GM18870 (cell line): ENCODE data around the gene ECPAS.
"Not testable (repeated sequence)": the region's sequence is repeated elsewhere in the genome, so short reads cannot be mapped to it uniquely, and the experiment has no call there.

Experiments used
- ATAC-seq: cut with Tn5 transposase; IDR thresholded peaks from one replicate; pipeline ENCODE4 v1.9.1; 2021; ENCODE audit warnings: moderate library complexity; ENCODE audit not compliant: unreplicated experiment

The ECPAS gene

GRCh38 chr9:111356481-111357244, 127.5 kb downstream of the ECPAS start:
- no peak for ATAC-seq

GRCh38 chr9:111352545-111352944, 131.6 kb downstream of the ECPAS start:
- ATAC-seq, result no peak

GRCh38 chr9:111350556-111350955, 133.6 kb downstream of the ECPAS start:
- no peak for ATAC-seq

- ATAC-seq, result no peak
Measured at GRCh38 chr9:111349766-111350165, 134.4 kb downstream of the ECPAS start.

GRCh38 chr9:111348821-111349271, 135.3 kb downstream of the ECPAS start:
- ATAC-seq, result no peak

GRCh38 chr9:111334318-111334863, 149.8 kb downstream of the ECPAS start:
- ATAC-seq, result not testable (repeated sequence)

- ATAC-seq, result no peak
Measured at GRCh38 chr9:111330124-111330523, 154.1 kb downstream of the ECPAS start, which contains the start of gene OR2K2. OR2K2 (minus strand) TSS chr9:111330224; CDS start chr9:111328433, 1,791 bp downstream.

- ATAC-seq, result no peak
Measured at GRCh38 chr9:111320631-111321030, 163.6 kb downstream of the ECPAS start.

GRCh38 chr9:111316796-111317195, 167.4 kb downstream of the ECPAS start:
- ATAC-seq, result no peak
